ENCODE results near the gene KLHL29. TPM values are rescaled to one million over a fixed set of nuclear protein-coding genes. Genes with fewer than 3 reads are reported as not detected.
A peak's percentile ranks its signal among the peaks of the same experiment; 100 is the strongest.

KLHL29 gene
- total and polyA plus RNA-seq, 2 experiments from 2014 or later: 5.6 to 11.0 TPM

DNA sequence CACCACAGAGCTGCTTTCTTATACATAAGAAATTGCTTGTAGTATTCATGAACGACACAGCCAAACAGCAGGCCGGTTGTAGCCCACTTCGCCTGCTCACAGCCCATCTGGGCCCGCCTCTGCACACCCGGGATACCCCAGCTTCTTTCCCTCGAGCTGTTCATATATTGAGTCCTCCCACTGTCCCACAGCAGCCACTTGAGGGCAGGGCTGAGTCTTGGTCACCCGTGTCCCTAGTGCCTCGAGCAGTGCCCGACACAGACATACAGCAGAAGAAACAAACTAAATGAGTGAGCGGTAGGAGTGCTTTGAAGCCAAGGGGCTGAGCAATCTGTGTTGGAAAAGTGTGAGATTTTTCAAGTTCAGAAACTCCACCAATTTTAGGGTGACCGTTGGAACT is 251.4 kb downstream of the KLHL29 start:
- Histone ChIP-seq H3K36me3 (no peaks in the 10 kb centered on the region), H3K27me3 (no peaks in the 10 kb centered on the region), H3K4me1 (ENCODE audit: low read depth) (no peaks in the 10 kb centered on the region), H3K27ac (no peak overlapping the region), H3K9me3 (ENCODE audit: low read depth) (no peaks in the 10 kb centered on the region), H3K4me3 (no peak overlapping the region)
- DNase-seq (ENCODE audit: low read depth in 1 of 2, low spot score in 1 of 2): peak in 1 of 2 donors; percentile 31
- TF ChIP-seq, protein P1, sequence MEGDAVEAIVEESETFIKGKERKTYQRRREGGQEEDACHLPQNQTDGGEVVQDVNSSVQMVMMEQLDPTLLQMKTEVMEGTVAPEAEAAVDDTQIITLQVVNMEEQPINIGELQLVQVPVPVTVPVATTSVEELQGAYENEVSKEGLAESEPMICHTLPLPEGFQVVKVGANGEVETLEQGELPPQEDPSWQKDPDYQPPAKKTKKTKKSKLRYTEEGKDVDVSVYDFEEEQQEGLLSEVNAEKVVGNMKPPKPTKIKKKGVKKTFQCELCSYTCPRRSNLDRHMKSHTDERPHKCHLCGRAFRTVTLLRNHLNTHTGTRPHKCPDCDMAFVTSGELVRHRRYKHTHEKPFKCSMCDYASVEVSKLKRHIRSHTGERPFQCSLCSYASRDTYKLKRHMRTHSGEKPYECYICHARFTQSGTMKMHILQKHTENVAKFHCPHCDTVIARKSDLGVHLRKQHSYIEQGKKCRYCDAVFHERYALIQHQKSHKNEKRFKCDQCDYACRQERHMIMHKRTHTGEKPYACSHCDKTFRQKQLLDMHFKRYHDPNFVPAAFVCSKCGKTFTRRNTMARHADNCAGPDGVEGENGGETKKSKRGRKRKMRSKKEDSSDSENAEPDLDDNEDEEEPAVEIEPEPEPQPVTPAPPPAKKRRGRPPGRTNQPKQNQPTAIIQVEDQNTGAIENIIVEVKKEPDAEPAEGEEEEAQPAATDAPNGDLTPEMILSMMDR (IDR thresholded peaks at IDR 0.05; ENCODE audit: low read depth, low read length): peak; percentile 30

DNA sequence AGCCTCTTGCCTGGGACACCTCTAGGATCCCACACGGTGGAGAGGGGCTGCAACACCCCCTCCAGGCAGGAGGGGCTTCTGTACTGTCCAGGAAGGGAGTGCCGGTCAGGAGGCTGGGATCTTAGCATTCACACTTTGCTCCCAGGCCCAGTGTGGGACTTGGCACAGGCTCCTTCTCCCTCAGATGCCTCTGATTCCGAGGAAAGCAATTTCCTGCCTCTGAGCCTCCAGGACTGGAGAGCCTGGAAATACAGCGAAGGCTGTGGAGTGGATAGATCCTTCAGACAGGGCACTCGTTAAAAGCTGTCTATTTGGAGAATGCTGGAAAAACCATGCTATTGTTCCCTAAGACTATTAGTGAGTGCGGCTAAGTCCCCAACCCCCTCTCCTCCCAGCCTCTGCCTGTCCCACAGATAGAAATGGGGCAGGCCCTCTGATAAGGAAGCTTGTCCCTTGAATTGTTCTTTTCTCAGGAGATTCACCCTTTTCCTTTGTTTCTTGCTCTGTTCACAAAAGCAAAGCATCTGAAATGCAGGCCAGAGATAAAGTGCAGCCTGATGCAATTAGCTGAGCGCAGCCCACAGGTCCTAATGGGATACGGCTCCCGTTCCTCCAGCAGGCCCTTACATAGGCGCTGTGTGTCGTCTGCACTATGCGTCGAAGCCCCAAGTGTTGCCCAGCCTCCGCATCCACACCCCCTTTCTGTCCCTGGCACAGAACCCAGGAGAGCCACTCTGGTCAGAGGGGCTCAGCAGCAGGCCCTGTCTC is 252.2 kb downstream of the KLHL29 start:
- no peaks in the 10 kb centered on the region for H3K9me3 ChIP-seq (ENCODE audit: low read depth)
- H3K4me3 ChIP-seq: no peak overlapping the region
- DNase-seq (ENCODE audit: low read depth in 1 of 2, low spot score in 1 of 2): peak in 1 of 2 donors; percentile 88
- H3K4me1 ChIP-seq (ENCODE audit: low read depth): no peaks in the 10 kb centered on the region
- no peaks in the 10 kb centered on the region for H3K36me3 ChIP-seq
- H3K27ac ChIP-seq: no peak overlapping the region
- TF ChIP-seq, protein P1 (IDR thresholded peaks at IDR 0.05; ENCODE audit: low read depth, low read length): no peak
- H3K27me3 ChIP-seq: no peaks in the 10 kb centered on the region

DNA sequence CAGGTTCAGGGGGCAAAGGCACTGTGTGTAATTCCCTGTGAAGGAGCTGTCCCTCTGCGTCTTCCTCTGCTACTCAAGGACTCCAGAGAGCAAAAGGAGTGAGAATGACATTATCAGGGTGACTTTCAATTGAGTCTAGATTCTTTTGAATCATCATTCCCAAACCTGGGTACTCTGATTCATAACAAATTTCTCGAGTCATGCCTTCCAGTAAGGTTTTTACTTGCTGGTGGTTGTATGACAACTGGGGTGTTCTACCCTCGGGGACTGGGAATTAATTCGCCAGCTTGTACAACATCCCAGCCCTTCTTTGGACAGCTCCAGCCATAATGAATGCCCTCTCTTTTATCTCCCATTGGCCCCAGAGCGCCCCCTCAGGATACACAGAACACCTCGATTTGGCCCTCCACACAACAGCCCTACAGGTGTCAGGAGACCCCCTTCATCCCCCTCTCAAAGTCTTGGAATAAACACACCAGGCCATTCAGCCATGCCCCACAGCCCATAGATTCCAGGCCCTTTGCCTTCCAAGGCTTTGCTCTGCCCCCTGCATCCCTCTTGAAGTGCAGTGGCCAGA is 254.5 kb downstream of the KLHL29 start:
- H3K4me1 ChIP-seq (ENCODE audit: low read depth): no peaks in the 10 kb centered on the region
- H3K27me3 ChIP-seq: no peaks in the 10 kb centered on the region
- H3K9me3 ChIP-seq (ENCODE audit: low read depth): no peaks in the 10 kb centered on the region
- TF ChIP-seq, protein P1 (IDR thresholded peaks at IDR 0.05; ENCODE audit: low read depth, low read length): no peak
- no peaks in the 10 kb centered on the region for H3K36me3 ChIP-seq
- no peak overlapping the region for H3K27ac ChIP-seq
- DNase-seq (ENCODE audit: low read depth in 1 of 2, low spot score in 1 of 2): no peak
- H3K4me3 ChIP-seq: no peak overlapping the region

DNA sequence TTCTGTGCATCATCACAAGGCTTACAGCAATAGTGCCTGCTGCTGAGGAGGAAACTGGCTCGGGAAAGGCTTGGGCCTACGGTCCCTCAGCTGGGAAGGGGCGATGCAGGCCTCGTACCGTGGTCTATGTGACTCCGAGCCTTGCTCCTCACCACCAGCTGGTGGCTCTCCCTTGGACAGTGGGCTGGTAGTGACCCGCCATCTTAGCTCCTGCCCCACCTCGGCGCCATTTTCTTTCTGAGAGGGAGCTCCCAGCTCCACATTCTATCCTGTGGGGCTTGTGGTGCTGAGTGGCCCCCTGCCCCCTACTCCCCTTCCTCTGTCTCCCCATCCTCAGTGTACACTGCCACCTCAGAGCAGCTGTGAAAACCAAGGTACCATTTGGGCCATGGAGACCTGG is 255.7 kb downstream of the KLHL29 start:
- no peaks in the 10 kb centered on the region for H3K4me1 ChIP-seq (ENCODE audit: low read depth)
- no peaks in the 10 kb centered on the region for H3K36me3 ChIP-seq
- TF ChIP-seq, protein P1 (IDR thresholded peaks at IDR 0.05; ENCODE audit: low read depth, low read length): no peak
- H3K27ac ChIP-seq: no peak overlapping the region
- H3K27me3 ChIP-seq: no peaks in the 10 kb centered on the region
- H3K4me3 ChIP-seq: no peak overlapping the region
- H3K9me3 ChIP-seq (ENCODE audit: low read depth): no peaks in the 10 kb centered on the region
- no peak for DNase-seq (ENCODE audit: low read depth in 1 of 2, low spot score in 1 of 2)

DNA sequence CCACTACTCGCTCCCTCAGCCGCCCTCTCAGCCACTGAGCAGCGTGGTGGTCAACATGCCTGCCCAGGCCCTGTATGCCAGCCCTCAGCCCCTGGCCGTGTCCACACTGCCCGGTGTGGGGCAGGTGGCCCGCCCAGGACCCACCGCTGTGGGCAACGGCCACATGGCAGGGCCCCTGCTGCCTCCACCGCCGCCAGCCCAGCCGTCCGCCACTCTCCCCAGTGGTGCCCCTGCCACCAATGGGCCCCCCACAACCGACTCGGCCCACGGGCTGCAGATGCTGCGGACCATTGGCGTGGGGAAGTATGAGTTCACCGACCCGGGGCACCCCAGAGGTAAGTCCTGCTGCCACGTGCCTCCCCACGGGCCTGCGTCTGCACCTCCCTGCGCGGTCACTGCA is 257.5 kb downstream of the KLHL29 start:
- Histone ChIP-seq H3K27ac (no peak overlapping the region), H3K4me3 (no peak overlapping the region), H3K9me3 (ENCODE audit: low read depth) (no peaks in the 10 kb centered on the region), H3K4me1 (ENCODE audit: low read depth) (no peaks in the 10 kb centered on the region), H3K36me3 (no peaks in the 10 kb centered on the region), H3K27me3 (no peaks in the 10 kb centered on the region)
- TF ChIP-seq, protein P1 (IDR thresholded peaks at IDR 0.05; ENCODE audit: low read depth, low read length): no peak
- no peak for DNase-seq (ENCODE audit: low read depth in 1 of 2, low spot score in 1 of 2)
